ENCODE measurements around the gene NAV2.

Gene NAV2

DNA sequence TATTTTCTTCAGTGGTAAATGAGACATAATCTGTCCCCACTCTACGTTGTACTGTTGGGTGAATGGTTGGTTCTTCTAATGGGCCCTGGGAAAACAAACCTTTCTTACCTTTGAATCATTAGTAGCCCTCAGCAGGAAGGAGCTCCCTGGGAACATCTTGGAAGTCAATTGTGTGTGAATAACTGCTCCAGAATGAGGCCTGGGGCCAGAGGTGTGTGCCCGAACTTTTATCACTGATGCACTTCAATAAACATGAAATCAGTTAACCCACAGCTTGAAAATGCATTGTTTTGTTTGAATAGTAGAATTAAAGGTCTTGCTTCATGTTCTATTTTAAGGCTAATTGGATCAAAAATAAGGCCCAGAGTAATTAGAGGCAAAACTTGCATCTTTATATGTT is 67.1 kb downstream of the NAV2 start:
- no peak for DNase-seq

DNA sequence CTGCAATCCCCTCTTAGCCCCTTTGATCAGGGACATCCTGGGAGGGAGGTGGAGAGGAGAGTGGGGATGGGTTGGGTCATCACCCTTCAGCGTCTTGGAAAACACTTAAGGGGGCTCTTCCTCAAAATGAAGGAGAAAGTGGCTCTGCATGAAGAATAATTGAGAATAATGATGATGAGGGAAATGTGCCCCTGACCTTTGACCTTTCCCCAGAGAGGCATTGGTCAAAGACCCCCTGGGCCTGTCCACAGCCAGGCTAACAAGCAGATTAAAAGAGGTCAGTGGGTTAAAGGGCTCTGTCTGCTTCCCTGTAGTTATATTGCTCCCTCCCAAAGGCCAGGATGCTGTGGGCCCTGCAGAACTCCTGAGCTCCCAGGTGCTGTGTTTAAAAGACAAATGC is 68.7 kb downstream of the NAV2 start:
- no peaks in the 10 kb centered on the region for H3K9me3 Mint-ChIP-seq
- H3K4me1 Mint-ChIP-seq = peaks cover 9% of the 10 kb centered on the region
- H3K36me3 Mint-ChIP-seq (ENCODE audit: low read depth) = no peaks in the 10 kb centered on the region
- H3K4me3 Mint-ChIP-seq = no peak overlapping the region
- ATAC-seq = no peak
- no peak for DNase-seq
- H3K27me3 Mint-ChIP-seq = peaks cover 40% of the 10 kb centered on the region
- H3K27ac Mint-ChIP-seq = no peak overlapping the region

More for the DNA sequence above, 67.1 kb downstream of the NAV2 start:
- Mint-ChIP-seq H3K9me3 (no peaks in the 10 kb centered on the region), H3K27ac (no peak overlapping the region), H3K27me3 (peaks cover 48% of the 10 kb centered on the region), H3K4me1 (peaks cover 10% of the 10 kb centered on the region), H3K4me3 (no peak overlapping the region), H3K36me3 (ENCODE audit: low read depth) (no peaks in the 10 kb centered on the region)
- no peak for ATAC-seq

DNA sequence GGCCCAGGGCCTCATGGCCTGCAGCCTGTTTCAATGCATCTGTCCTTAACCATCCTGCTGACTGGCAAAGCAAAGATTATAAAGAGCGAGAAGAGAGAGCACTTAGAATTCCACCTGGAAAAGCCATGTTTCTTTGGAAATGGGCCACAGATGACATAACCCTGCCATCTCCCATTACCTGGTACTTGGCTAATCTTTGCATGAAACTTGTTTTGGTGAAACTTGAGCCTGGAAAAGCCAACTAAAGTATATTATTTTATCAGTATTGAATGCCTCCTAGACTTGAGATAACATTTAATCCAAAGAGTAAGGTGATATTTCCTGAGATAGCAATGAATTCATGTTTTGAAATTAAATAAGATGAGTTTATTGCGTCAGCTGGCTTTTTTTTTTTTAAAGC is 72.6 kb downstream of the NAV2 start:
- H3K27ac Mint-ChIP-seq = no peak overlapping the region
- peaks cover 11% of the 10 kb centered on the region for H3K27me3 Mint-ChIP-seq
- ATAC-seq (no peak), DNase-seq (no peak)
- H3K36me3 Mint-ChIP-seq (ENCODE audit: low read depth) = no peaks in the 10 kb centered on the region
- no peaks in the 10 kb centered on the region for H3K4me1 Mint-ChIP-seq
- H3K4me3 Mint-ChIP-seq = no peak overlapping the region
- H3K9me3 Mint-ChIP-seq = no peaks in the 10 kb centered on the region

DNA sequence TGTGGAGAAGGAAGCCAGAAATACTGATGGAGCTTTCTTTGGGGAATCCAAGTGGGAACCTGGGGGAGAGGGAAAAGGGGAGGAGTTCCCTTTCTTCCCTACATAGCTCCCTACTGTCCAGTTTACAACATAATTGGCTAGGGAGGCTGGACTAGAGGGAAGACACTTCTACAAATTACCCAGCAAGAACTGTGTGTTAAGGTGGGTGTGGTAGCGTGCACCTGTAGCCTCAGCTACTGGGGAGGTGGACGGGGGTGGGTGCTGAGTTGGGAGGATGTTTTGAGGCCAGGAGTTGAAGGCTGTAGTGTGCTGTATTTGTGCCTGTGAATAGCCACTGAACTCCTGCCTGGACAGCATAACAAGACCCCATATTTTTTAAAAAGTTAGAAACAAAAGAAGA is 74.0 kb downstream of the NAV2 start:
- no peaks in the 10 kb centered on the region for H3K36me3 Mint-ChIP-seq (ENCODE audit: low read depth)
- no peak for ATAC-seq
- H3K4me1 Mint-ChIP-seq = no peaks in the 10 kb centered on the region
- H3K9me3 Mint-ChIP-seq = no peaks in the 10 kb centered on the region
- no peak overlapping the region for H3K27ac Mint-ChIP-seq
- no peak overlapping the region for H3K4me3 Mint-ChIP-seq
- H3K27me3 Mint-ChIP-seq = peaks cover 11% of the 10 kb centered on the region
- no peak for DNase-seq

DNA sequence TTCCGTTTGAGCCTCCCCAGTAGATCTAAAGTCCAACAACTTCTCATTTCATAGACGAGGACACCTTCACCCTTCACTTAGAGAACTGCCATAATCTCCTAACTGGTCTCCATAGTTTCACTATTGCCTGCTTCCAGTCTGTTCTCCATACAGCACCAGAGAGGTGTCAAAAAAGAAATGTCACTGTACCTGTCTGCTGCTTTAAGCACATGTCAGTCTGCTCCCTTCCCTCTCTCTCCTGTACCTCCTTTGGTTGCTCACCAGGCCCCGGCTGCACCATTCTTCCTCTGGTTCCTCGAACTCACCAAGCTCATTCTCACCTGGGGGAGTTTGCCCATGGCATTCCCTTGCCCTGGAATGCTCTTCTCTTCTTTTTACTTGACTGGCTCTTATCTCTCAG is 75.8 kb downstream of the NAV2 start:
- H3K4me1 Mint-ChIP-seq = no peaks in the 10 kb centered on the region
- ATAC-seq (no peak), DNase-seq (no peak)
- no peaks in the 10 kb centered on the region for H3K36me3 Mint-ChIP-seq (ENCODE audit: low read depth)
- no peak overlapping the region for H3K27ac Mint-ChIP-seq
- peaks cover 9% of the 10 kb centered on the region for H3K27me3 Mint-ChIP-seq
- H3K9me3 Mint-ChIP-seq = no peaks in the 10 kb centered on the region
- H3K4me3 Mint-ChIP-seq = no peak overlapping the region

DNA sequence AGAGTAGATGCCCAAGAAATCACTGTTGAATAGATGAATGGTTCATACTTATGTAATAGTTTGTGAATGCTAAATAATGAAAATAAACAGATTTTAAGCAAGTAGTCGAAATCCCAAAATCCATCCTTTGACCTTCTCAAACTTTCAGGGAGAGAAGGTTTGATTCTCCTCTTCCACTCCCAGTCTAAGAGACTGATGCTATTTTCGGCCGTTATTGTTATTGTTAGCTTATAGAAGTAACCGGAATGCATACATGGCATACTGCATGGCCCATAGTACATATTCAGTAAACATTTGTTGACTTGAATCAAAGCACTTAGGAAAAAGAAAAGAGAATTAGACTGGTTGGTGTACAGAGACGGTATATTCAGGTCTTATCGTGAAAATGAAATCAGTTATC is 76.6 kb downstream of the NAV2 start:
- H3K36me3 Mint-ChIP-seq (ENCODE audit: low read depth) = no peaks in the 10 kb centered on the region
- DNase-seq = no peak
- no peak overlapping the region for H3K27ac Mint-ChIP-seq
- H3K9me3 Mint-ChIP-seq = no peaks in the 10 kb centered on the region
- no peak for ATAC-seq
- peaks cover 9% of the 10 kb centered on the region for H3K27me3 Mint-ChIP-seq
- H3K4me3 Mint-ChIP-seq = no peak overlapping the region
- H3K4me1 Mint-ChIP-seq = no peaks in the 10 kb centered on the region

DNA sequence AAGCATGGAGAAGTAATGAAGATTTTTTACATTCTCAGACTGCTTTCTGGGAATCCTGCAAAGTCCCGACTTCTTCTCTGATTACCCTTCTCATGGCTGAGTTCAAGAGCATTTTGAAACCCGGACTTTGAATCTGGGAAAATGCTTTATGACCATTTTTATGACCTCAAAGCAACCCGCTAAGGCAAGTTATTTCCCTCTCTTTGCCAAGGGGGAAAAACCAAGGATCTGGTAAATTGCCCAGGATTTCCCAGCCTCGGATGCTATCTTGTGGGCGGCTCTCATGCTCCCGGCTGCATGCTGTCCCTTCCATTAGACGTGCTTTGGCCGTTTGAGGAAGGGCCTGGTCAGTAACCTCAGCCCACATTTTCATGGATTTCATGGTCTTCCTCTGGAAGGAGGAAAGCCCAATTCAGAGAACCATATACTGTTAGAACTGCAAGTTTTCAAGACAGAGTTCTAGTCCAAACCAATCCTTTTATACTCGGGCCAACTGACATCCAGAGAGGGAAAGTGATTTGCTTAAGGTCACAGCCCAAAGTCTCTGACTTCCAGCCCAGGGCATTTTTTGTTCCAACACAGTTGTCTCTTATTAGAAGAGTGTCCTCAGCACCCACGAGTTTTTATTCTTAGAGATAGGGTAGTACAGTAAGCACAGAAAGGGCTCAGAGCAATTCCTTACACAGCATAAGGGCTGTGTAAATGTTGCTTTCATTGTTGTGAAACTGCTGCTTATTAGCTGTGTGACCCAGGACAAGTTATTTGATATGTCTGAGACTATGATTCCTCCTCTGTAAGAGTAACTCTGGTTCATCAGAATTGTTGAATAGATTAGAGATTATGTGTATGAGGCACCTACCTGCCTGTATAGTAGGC is 77.4 kb downstream of the NAV2 start:
- H3K36me3 Mint-ChIP-seq (ENCODE audit: low read depth) = no peaks in the 10 kb centered on the region

DNA sequence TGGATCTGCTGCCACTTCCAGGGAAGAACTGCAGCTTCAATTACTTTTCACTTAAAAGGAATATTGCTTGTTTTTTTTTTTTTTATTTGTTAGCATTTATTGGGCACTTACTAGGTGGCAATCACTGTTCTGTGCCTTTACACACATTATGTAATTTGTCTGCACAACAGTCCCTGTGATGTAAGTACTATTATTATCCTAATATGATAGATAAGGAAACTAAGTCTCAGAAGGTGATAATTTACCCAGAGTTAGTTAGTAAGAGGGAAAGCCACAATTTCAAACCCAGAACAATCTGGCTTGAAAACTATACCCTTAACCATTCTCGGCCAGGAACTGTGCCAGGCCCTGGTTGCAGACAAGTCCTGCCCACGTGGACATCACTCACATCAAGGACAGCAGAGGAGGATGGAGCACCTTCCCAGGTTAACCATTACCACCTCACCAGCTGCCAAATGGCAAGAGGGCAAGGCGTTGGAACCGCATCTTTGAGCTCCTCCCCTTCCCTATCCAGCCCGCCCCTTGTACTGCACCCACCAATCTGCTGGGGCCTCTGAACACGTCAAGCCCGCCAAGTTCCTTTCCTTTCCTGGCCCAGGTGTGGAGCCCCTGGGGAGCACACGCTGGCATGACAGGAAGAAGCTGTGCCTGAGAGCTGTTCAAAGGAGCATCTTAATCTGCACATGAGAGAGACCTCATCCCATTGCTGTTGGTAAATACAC is 78.4 kb downstream of the NAV2 start:
- DNase-seq (no peak), ATAC-seq (no peak)
- Mint-ChIP-seq H3K27me3 (peaks cover 5% of the 10 kb centered on the region), H3K4me1 (no peaks in the 10 kb centered on the region), H3K9me3 (no peaks in the 10 kb centered on the region), H3K4me3 (no peak overlapping the region), H3K36me3 (ENCODE audit: low read depth) (no peaks in the 10 kb centered on the region), H3K27ac (no peak overlapping the region)

More for the DNA sequence above, 77.4 kb downstream of the NAV2 start:
- no peaks in the 10 kb centered on the region for H3K9me3 Mint-ChIP-seq
- peaks cover 9% of the 10 kb centered on the region for H3K27me3 Mint-ChIP-seq
- no peaks in the 10 kb centered on the region for H3K4me1 Mint-ChIP-seq
- no peak for ATAC-seq
- DNase-seq = no peak
- no peak overlapping the region for H3K4me3 Mint-ChIP-seq
- no peak overlapping the region for H3K27ac Mint-ChIP-seq

DNA sequence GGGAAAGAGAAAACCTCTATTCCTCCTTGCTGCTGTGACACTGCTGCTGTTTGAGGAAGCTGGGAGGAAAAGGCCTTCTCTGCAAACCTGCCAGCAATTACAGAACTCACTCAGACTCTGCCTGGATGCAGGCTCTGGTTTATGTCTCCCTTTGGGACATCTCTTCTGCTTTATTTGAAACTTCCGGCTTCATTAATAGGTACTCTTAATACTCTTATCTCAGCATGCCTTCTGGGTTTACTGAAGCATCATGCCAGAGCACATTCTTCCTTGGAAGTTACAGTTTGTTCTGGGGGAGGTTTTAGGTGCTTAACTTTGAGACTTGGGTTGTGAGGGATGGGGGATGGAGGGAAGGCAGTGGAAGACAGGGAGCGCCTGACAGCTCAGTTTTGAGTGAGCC is 79.9 kb downstream of the NAV2 start:
- no peaks in the 10 kb centered on the region for H3K9me3 Mint-ChIP-seq
- DNase-seq (no peak), ATAC-seq (no peak)
- H3K4me3 Mint-ChIP-seq = no peak overlapping the region
- no peaks in the 10 kb centered on the region for H3K36me3 Mint-ChIP-seq (ENCODE audit: low read depth)
- H3K27ac Mint-ChIP-seq = no peak overlapping the region
- peaks cover under 1% of the 10 kb centered on the region for H3K27me3 Mint-ChIP-seq
- H3K4me1 Mint-ChIP-seq = no peaks in the 10 kb centered on the region

DNA sequence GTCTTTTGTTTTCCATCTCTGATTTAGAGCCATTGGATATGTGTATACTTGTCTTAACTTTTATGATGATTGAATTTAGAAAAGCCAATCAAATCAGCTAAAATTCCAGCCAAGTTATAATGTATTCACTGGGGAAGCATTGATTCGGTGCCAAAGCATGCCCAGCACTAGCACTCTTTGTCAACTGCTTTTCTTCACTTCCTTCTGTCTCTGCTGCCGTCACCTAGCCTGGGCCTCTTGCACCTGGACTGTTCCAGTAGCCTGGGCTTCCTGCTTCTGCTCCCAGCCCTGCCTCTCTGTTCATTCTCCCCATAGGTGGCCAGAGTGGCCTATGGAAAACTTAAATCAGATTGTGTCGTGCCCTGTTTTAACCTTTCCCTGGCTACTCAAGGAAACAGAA is 80.7 kb downstream of the NAV2 start:
- Mint-ChIP-seq H3K9me3 (no peaks in the 10 kb centered on the region), H3K27me3 (no peaks in the 10 kb centered on the region), H3K36me3 (ENCODE audit: low read depth) (no peaks in the 10 kb centered on the region), H3K4me3 (no peak overlapping the region), H3K27ac (no peak overlapping the region), H3K4me1 (no peaks in the 10 kb centered on the region)
- DNase-seq = no peak
- ATAC-seq = no peak

DNA sequence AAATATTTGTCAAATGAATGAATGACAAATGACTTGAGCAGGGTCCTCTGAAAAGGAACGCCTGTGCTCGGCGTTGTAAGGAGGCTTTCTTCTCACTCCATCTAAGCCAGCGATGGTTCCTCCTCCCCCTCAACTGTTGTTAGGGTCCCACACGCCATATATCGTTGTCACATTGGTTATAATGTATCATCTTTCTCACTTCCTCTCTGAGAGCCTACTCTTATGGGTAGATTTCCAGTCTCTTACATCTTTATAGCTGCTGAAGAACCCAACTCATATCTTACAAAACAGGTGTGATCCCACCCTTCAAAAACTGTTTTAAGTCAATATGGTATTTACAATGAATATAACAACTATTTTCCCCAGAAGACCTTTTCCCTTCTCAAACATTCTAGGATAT is 81.5 kb downstream of the NAV2 start:
- DNase-seq (no peak), ATAC-seq (no peak)
- H3K9me3 Mint-ChIP-seq = no peaks in the 10 kb centered on the region
- no peak overlapping the region for H3K27ac Mint-ChIP-seq
- no peak overlapping the region for H3K4me3 Mint-ChIP-seq
- H3K27me3 Mint-ChIP-seq = no peaks in the 10 kb centered on the region
- H3K4me1 Mint-ChIP-seq = no peaks in the 10 kb centered on the region
- H3K36me3 Mint-ChIP-seq (ENCODE audit: low read depth) = no peaks in the 10 kb centered on the region

DNA sequence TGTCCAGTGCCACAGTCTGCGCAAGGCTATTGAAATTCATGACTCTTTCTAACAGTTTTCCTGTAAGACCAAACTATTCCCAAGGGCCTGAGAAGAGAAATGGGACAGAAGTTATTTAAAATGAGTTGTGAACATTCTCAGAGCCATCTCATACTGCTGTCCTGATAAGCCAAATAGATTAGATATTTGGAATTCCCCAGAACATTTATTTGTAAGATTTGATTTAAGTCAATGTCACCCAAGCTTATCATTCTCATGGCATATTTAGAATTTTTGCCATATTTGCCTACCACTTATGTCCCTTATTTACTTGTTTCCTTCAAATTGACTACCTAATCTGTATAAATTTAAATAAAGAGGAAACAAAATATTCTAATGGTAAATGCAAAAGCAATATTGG is 82.4 kb downstream of the NAV2 start:
- H3K4me1 Mint-ChIP-seq = no peaks in the 10 kb centered on the region
- ATAC-seq = no peak
- H3K27ac Mint-ChIP-seq = no peak overlapping the region
- no peaks in the 10 kb centered on the region for H3K9me3 Mint-ChIP-seq
- no peaks in the 10 kb centered on the region for H3K27me3 Mint-ChIP-seq
- no peak overlapping the region for H3K4me3 Mint-ChIP-seq
- no peak for DNase-seq
- H3K36me3 Mint-ChIP-seq (ENCODE audit: low read depth) = no peaks in the 10 kb centered on the region

DNA sequence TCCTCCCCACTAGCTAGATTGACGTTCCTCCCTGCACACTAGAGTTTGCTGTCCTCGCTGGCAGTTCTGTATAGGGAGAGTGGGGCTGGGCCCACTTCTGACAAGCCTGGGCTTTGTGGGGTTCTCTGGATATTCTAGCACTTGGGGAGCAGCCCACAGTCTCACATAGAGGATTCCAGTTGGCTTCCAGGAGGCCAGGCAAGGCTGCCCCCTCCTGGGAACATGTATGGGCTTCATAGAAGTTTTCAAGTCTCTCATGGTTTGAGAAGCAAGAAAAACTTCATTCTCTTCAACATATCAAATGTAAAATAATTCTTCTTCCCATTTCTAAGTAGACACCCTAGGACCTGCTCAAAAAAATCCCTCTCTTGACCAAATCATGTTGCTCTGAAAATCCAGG is 87.5 kb downstream of the NAV2 start:
- Mint-ChIP-seq H3K27me3 (peaks cover 4% of the 10 kb centered on the region), H3K27ac (no peak overlapping the region), H3K9me3 (no peaks in the 10 kb centered on the region), H3K4me1 (no peaks in the 10 kb centered on the region), H3K4me3 (no peak overlapping the region), H3K36me3 (ENCODE audit: low read depth) (no peaks in the 10 kb centered on the region)
- DNase-seq (no peak), ATAC-seq (no peak)

DNA sequence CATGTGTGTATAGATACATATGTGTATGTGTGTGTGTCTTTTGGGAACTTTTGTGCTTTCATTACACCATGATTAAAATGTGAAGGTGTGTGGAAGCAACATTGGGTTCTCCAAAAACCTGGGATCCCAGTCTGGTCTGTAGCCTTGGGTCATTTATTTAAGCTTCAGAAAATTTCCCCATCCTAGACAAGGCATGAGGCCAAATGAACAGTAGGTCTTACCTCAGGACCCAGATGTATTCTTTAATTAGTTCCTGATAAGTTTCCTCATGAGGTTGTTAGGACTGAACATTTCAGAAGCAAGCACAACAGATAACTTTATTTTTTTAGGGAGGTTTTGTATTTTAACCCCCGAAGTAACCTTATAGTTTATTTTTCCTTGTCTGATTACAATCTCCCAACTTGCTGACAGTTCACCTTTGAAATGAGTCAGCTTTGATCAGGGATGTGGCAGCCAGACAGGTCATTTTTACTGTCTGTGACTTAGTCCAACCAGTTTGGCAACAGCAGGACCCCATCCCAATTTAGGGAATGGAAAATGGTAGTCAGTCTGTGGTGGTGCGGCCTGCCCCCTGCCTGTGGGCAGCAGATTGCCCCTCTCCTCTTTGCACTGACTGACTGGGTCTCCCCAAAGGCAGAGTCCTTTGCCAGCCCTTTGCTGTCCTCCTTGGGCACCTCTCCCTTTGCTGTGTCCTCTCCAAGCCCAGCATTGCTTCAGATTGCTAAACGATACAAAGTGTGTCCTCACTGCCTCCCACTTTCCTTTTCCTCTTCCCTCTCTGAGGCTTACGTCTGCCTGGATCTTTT is 88.3 kb downstream of the NAV2 start:
- no peaks in the 10 kb centered on the region for H3K9me3 Mint-ChIP-seq
- H3K36me3 Mint-ChIP-seq (ENCODE audit: low read depth) = no peaks in the 10 kb centered on the region
- no peaks in the 10 kb centered on the region for H3K4me1 Mint-ChIP-seq
- ATAC-seq (no peak), DNase-seq (no peak)
- no peak overlapping the region for H3K27ac Mint-ChIP-seq
- H3K27me3 Mint-ChIP-seq = peaks cover 4% of the 10 kb centered on the region
- H3K4me3 Mint-ChIP-seq = no peak overlapping the region

Measured in activated naive CD8-positive, alpha-beta T cell treated with anti-CD3 and anti-CD28 coated beads, Interleukin-2, amount 50 U/mL, for 24 hours (primary cell).